GM12865 (cell line): ENCODE measurements around the gene SSTR3.
"Not testable (repeated sequence)": the region's sequence is repeated elsewhere in the genome, so short reads cannot be mapped to it uniquely, and the experiment has no call there.

Source experiments
- DNase-seq: peaks from one replicate; pipeline ENCODE4 v3.0.0; 2010; ENCODE audit warnings: low read depth
- H3K4me3 ChIP-seq: 2 replicates; pipeline ENCODE4 v1.5.1; 2011; ENCODE audit warnings: mild to moderate bottlenecking, low read depth, low read length, control low read depth
- TF ChIP-seq, protein P1 (sequence below): IDR thresholded peaks from 2 replicates; pipeline ENCODE4 v1.5.1; 2011; ENCODE audit warnings: low read length, control low read depth, low read depth, inconsistent platforms; ENCODE audit not compliant: insufficient read depth; ENCODE audit errors: missing control alignments

The SSTR3 gene

GRCh38 chr22:37256075-37256726 lies 43.9 kb upstream of the SSTR3 start:
- no peak overlapping the region for H3K4me3 ChIP-seq
- TF ChIP-seq, protein P1, sequence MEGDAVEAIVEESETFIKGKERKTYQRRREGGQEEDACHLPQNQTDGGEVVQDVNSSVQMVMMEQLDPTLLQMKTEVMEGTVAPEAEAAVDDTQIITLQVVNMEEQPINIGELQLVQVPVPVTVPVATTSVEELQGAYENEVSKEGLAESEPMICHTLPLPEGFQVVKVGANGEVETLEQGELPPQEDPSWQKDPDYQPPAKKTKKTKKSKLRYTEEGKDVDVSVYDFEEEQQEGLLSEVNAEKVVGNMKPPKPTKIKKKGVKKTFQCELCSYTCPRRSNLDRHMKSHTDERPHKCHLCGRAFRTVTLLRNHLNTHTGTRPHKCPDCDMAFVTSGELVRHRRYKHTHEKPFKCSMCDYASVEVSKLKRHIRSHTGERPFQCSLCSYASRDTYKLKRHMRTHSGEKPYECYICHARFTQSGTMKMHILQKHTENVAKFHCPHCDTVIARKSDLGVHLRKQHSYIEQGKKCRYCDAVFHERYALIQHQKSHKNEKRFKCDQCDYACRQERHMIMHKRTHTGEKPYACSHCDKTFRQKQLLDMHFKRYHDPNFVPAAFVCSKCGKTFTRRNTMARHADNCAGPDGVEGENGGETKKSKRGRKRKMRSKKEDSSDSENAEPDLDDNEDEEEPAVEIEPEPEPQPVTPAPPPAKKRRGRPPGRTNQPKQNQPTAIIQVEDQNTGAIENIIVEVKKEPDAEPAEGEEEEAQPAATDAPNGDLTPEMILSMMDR, result no peak
- DNase-seq, result peak; percentile 52

DNA sequence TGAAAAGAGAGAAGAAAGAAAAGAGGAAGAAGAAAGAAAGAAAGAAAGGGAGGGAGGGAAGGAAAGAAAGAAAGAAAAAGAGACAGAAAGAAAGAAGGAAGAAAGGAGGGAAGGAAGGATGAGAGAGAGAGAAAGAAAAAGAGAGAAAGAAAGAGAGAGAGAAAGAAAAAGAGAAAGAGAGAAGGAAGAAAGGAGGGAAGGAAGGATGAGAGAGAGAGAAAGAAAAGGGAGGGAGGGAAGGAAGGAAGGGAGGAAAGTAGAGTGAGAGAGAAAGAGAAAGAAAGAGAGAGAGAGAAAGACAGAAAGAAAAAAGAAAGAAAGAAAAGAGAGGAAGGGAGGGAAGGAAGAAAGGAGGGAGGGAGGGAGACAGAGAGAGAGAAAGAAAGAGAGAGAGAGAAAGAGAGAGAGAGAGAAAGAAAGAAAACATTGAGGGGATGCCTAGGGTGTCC lies 43.3 kb upstream of the SSTR3 start:
- no peak for DNase-seq
- TF ChIP-seq, protein P1, result no peak
- no peak overlapping the region for H3K4me3 ChIP-seq

GRCh38 chr22:37254867-37255233 lies 42.6 kb upstream of the SSTR3 start:
- TF ChIP-seq, protein P1, result no peak
- no peak overlapping the region for H3K4me3 ChIP-seq
- no peak for DNase-seq

DNA sequence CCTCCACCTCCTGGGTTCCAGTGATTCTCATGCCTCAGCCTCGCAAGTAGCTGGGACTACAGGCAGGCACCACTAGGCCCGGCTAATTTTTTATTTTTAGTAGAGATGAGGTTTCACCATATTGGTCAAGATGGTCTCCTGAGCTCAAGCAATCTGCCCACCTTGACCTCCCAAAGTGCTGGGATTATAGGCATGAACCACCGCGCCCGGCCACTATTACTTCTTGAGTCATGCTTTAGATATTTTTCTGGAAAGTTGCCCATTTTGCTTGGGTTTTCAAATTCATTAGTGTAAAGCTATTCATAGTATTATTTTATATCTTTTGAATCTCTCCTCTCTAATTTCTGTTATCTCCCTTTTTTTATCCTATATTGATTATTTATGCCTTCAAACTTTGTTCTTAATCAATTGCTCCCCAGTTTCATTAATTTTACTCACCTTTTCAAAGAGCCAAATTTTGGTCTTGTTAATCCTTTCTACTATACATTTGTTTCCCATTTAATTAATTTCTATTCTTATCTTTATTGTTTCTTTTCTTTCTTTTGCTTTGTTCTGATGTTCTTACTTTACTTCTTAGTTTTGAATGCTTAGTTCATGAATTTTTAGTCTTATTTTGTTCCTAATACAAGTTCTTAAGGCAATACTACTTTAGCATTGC lies 42.1 kb upstream of the SSTR3 start:
- TF ChIP-seq, protein P1, result no peak
- DNase-seq, result no peak
- no peak overlapping the region for H3K4me3 ChIP-seq

DNA sequence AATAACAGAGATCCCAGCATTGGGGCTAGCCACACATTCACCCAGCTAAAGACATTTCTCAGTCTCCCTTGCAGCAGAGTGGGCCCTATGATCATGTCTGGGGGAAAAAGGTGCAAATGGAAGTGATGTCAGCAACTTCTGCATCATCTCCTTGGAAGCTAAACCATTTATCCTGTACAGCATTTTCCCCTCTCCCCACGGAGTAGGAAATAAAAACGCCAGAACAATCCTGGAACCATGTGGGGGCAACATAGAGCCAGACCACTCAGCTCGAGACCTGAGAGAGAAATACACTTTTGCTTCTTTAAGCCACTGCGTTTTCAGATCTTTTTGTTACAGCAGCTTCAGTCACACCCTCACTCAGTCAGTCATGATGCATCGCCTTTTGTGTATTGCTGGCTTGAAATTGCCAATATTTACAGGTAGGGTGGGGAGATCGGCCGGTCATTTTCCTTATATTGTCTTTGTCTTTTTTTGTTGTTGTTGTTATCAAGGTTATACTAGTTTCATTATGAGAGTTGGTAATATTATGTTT lies 40.9 kb upstream of the SSTR3 start:
- TF ChIP-seq, protein P1, result no peak
- no peak for DNase-seq
- H3K4me3 ChIP-seq, result no peak overlapping the region

DNA sequence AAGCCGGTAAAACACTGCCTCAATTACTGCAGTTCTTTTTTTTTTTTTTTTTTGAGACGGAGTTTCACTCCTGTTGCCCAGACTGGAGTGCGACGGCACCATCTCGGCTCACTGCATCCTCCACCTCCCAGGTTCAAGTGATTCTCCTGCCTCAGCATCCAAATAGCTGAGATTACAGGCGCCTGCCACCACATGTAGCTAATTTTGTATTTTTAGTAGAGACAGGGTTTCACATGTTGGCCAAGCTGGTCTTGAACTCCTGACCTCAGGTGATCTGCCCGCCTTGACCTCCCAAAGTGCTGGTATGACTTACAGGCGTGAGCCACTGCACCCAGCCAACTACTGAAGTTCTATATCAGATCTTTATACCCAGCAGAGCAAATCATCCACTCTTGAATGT lies 39.6 kb upstream of the SSTR3 start:
- not testable (repeated sequence) for H3K4me3 ChIP-seq, DNase-seq

- TF ChIP-seq, protein P1, result no peak
- peak; percentile 56 for DNase-seq
- no peak overlapping the region for H3K4me3 ChIP-seq
These were observed 37.7 kb upstream of the SSTR3 start for GRCh38 chr22:37249986-37250385.
